Vagina (tissue), 2 donors: ENCODE data around the gene SULT1C3. TPM values are rescaled to one million over a fixed set of nuclear protein-coding genes. Genes with fewer than 3 reads are reported as not detected.

Experiments used
- DNase-seq, 2 donors: peaks; one replicate each; pipeline ENCODE4 v3.0.0-alpha.2; 2017; ENCODE audit errors: extremely low spot score in 2 of 2
- H3K27ac ChIP-seq: fragments of 200-600 bp; sonication (generic); one replicate; pipeline ENCODE4 v1.5.1; 2019
- H3K27me3 ChIP-seq: fragments of 200-600 bp; sonication (generic); one replicate; pipeline ENCODE4 v1.5.1; 2019
- H3K36me3 ChIP-seq, 2 donors: fragments of 200-600 bp; sonication (generic); one replicate each; pipeline ENCODE4 v1.5.1; 2017 to 2019
- H3K4me1 ChIP-seq: fragments of 200-600 bp; sonication (generic); one replicate; pipeline ENCODE4 v1.5.1; 2019
- H3K4me3 ChIP-seq, 2 donors: fragments of 200-600 bp; sonication (generic); 1 replicate in 1 of 2; 2 replicates in 1 of 2; pipeline ENCODE4 v1.5.1; 2016 to 2019
- H3K9me3 ChIP-seq: fragments of 200-600 bp; sonication (generic); one replicate; pipeline ENCODE4 v1.5.1; 2019
- POLR2A ChIP-seq, 2 donors: fragments of 450-650 bp; IDR thresholded peaks; one replicate each; pipeline ENCODE4 v1.6.1; 2017; ENCODE audit warnings: antibody characterized with exemption in 2 of 2, mild to moderate bottlenecking in 2 of 2, moderate library complexity in 2 of 2
- POLR2AphosphoS5 ChIP-seq, 2 donors: sonication (generic); formaldehyde crosslinking; IDR thresholded peaks; one replicate each; pipeline ENCODE4 v1.9.0; 2017; ENCODE audit warnings: antibody characterized with exemption in 2 of 2, mild to moderate bottlenecking in 2 of 2, low read depth in 1 of 2; ENCODE audit not compliant: insufficient read depth in 1 of 2
- intact Hi-C: fragments of 100-400 bp; cut with DNase I; formaldehyde crosslinking; loops from one replicate; pipeline ENCODE4 v1.15.1; 2023
- total RNA-seq: library from RNA; depleted of rRNA; stranded (reverse); fragments of >200 nt; gene quantifications from one replicate; pipeline ENCODE4 v1.2.3, GENCODE V29; 2016
- TF ChIP-seq, protein P1 (sequence below), 3 experiments: fragments of 450-650 bp in 2 of 3; fragments of 200-600 bp in 1 of 3; sonication (generic) in 1 of 3; IDR thresholded peaks; one replicate each; pipeline ENCODE4 v1.5.1; 2017 to 2019; ENCODE audit warnings: antibody characterized with exemption in 3 of 3, mild to moderate bottlenecking in 2 of 3, moderate library complexity in 2 of 3

The SULT1C3 gene
- total RNA-seq, 1 donor from 2014 or later: not detected

DNA sequence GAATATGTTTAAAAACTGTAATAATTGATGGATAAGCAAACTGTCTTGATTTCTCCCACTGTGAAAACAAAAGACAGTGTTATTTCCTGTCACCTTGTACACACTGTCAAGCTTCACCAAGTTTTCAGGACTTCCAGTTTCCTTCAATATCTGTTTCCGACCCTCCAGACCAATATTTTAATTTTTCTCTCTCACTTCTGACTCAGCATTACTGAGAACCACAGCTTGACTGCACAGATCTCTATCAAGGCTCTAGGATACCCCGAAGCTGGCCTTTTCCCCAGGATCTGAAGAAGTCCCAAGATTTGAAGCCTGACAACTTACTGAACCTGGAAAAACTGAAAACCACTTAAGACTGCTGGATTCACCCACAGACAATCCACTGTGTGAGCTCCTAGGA lies 13.2 kb upstream of the SULT1C3 start:
- intact Hi-C loops: no loop called here
- DNase-seq: no peak
- no peaks in the 10 kb centered on the region for H3K9me3 ChIP-seq
- no peak overlapping the region for H3K27ac ChIP-seq
- H3K36me3 ChIP-seq: no peaks in the 10 kb centered on the region
- TF ChIP-seq POLR2A (IDR thresholded peaks at IDR 0.05): no peak
- TF ChIP-seq, protein P1, sequence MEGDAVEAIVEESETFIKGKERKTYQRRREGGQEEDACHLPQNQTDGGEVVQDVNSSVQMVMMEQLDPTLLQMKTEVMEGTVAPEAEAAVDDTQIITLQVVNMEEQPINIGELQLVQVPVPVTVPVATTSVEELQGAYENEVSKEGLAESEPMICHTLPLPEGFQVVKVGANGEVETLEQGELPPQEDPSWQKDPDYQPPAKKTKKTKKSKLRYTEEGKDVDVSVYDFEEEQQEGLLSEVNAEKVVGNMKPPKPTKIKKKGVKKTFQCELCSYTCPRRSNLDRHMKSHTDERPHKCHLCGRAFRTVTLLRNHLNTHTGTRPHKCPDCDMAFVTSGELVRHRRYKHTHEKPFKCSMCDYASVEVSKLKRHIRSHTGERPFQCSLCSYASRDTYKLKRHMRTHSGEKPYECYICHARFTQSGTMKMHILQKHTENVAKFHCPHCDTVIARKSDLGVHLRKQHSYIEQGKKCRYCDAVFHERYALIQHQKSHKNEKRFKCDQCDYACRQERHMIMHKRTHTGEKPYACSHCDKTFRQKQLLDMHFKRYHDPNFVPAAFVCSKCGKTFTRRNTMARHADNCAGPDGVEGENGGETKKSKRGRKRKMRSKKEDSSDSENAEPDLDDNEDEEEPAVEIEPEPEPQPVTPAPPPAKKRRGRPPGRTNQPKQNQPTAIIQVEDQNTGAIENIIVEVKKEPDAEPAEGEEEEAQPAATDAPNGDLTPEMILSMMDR (IDR thresholded peaks at IDR 0.05): no peak
- no peaks in the 10 kb centered on the region for H3K27me3 ChIP-seq
- H3K4me1 ChIP-seq: no peaks in the 10 kb centered on the region
- no peak overlapping the region for H3K4me3 ChIP-seq

DNA sequence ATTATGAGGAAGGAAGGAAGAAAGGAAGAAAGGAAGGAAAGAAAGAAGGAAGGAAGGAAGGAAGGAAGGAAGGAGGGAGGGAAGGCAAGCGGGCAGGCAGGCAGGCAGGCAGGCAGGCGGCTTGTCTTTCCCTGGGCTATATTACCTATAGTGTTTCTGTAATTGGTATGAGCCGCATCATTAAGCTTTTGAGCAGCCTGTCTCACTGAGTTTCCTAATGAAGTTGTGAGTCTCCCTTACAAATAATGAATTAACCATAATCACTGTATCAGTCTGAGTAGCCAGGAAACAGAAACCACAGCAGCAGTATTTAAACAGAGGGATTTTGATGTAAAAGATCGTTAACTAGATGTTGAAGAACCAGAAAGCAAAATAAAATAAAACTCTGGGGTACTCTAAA lies 11.8 kb upstream of the SULT1C3 start:
- Histone ChIP-seq H3K27me3 (no peaks in the 10 kb centered on the region), H3K4me3 (no peak overlapping the region), H3K4me1 (no peaks in the 10 kb centered on the region), H3K27ac (no peak overlapping the region), H3K9me3 (no peaks in the 10 kb centered on the region), H3K36me3 (no peaks in the 10 kb centered on the region)
- no peak for DNase-seq
- intact Hi-C loops: no loop called here
- TF ChIP-seq, protein P1 (IDR thresholded peaks at IDR 0.05): no peak
- TF ChIP-seq POLR2A (IDR thresholded peaks at IDR 0.05) (no peak), POLR2AphosphoS5 (IDR thresholded peaks at IDR 0.05; ENCODE audit: insufficient read depth in 1 of 2, low read depth in 1 of 2) (no peak)

DNA sequence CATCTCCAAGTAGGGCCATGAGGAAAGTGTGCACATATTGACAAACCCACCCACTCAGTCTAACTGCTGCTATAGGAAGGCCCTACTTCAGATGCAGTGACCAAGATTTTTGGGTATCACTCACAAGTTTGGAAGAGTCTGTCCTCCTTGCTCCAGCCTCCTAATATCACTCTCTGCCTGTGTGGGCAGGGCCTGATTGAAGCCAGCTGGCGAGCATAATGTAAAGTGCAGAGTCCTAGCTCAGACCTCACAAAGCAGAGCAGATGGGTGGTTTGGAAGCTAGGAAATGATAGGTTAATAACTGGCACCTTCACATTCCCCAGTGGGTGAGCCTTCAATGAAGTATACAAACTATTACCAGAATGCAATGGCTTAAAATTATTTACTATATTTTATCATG lies 11.2 kb upstream of the SULT1C3 start:
- Histone ChIP-seq H3K4me1 (no peaks in the 10 kb centered on the region), H3K27ac (no peak overlapping the region), H3K9me3 (no peaks in the 10 kb centered on the region), H3K36me3 (no peaks in the 10 kb centered on the region), H3K4me3 (no peak overlapping the region), H3K27me3 (no peaks in the 10 kb centered on the region)
- no peak for TF ChIP-seq POLR2A (IDR thresholded peaks at IDR 0.05)
- TF ChIP-seq, protein P1 (IDR thresholded peaks at IDR 0.05): no peak
- no peak for TF ChIP-seq POLR2AphosphoS5 (IDR thresholded peaks at IDR 0.05; ENCODE audit: insufficient read depth in 1 of 2, low read depth in 1 of 2)
- no peak for DNase-seq
- intact Hi-C loops: no loop called here

DNA sequence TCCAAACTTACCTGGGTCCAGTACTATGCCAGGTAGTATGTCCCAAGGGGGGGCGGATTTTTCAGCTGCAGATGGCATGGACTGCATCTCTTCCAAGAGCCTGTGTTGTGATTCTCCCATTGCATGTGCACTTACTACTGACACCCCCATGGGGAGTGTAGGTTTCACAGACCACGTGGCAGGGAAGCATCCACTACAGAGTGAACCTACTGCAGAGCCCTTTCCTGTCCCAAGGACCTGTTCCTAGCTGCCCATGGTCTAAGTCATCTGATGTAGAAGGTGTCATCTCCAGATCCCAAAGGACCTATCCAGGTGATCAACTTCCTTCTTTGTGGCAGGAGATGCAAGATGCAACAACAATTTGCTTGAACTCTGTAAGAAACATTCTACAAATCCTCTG lies 9.9 kb upstream of the SULT1C3 start:
- H3K36me3 ChIP-seq: no peaks in the 10 kb centered on the region
- H3K27me3 ChIP-seq: no peaks in the 10 kb centered on the region
- no peak overlapping the region for H3K27ac ChIP-seq
- intact Hi-C loops: no loop called here
- no peak overlapping the region for H3K4me3 ChIP-seq
- no peaks in the 10 kb centered on the region for H3K4me1 ChIP-seq
- no peak for DNase-seq
- H3K9me3 ChIP-seq: no peaks in the 10 kb centered on the region
- TF ChIP-seq, protein P1 (IDR thresholded peaks at IDR 0.05): no peak
- no peak for TF ChIP-seq POLR2A (IDR thresholded peaks at IDR 0.05)
- TF ChIP-seq POLR2AphosphoS5 (IDR thresholded peaks at IDR 0.05; ENCODE audit: insufficient read depth in 1 of 2, low read depth in 1 of 2): no peak

DNA sequence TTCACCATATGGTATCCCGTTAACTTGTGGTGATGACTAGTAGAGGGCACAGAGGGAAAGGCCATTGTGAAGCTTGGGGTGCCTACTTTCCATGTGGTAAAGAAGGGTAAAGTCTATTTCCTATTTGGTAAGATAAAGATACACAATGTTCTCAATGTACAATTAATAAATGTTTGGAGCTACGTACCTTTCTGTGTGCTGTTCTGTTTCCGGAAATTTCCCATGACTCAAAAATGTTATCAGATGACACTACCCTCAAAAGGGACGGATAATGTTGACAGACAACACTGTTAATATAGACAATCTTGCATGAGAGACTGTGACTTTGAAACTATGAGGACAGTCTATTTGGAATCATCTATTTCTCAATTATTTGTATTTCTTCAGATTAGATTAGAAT lies 4.2 kb upstream of the SULT1C3 start:
- Histone ChIP-seq H3K27ac (no peak overlapping the region), H3K9me3 (no peaks in the 10 kb centered on the region), H3K4me3 (no peak overlapping the region), H3K4me1 (no peaks in the 10 kb centered on the region), H3K27me3 (no peaks in the 10 kb centered on the region), H3K36me3 (no peaks in the 10 kb centered on the region)
- no peak for DNase-seq
- TF ChIP-seq POLR2AphosphoS5 (IDR thresholded peaks at IDR 0.05; ENCODE audit: insufficient read depth in 1 of 2, low read depth in 1 of 2) (no peak), POLR2A (IDR thresholded peaks at IDR 0.05) (no peak)
- TF ChIP-seq, protein P1 (IDR thresholded peaks at IDR 0.05): no peak
- intact Hi-C loops: no loop called here
